CD4-positive, CD25-positive, alpha-beta regulatory T cell (primary cell): Measurements from ENCODE around the gene FMOD. TPM values are rescaled to one million over a fixed set of nuclear protein-coding genes. Genes with fewer than 3 reads are reported as not detected.

Experiments
- ATAC-seq, 2 donors: fragments of 150-1000 bp; cut with Tn5 transposase; one replicate each; pipeline ENCODE4 v1.10.0; 2021; ENCODE audit warnings: low read depth in 2 of 2, moderate number of reproducible peaks in 2 of 2, moderate library complexity in 1 of 2
- DNase-seq, 3 donors: peaks; one replicate each; pipeline versions ENCODE4 v3.0.0 to v3.0.0-alpha.2; 2012 to 2022; ENCODE audit warnings: mixed read lengths in 1 of 3
- H3K27ac ChIP-seq: one replicate; pipeline ENCODE4 v1.7.0; 2013; ENCODE audit warnings: mild to moderate bottlenecking, low read length; ENCODE audit not compliant: insufficient read depth, poor library complexity, severe bottlenecking
- H3K27me3 ChIP-seq: one replicate; pipeline ENCODE4 v1.7.0; 2013; ENCODE audit warnings: low read length; ENCODE audit not compliant: control insufficient read depth, insufficient read depth
- H3K36me3 ChIP-seq: one replicate; pipeline ENCODE4 v1.7.0; 2013; ENCODE audit warnings: mild to moderate bottlenecking, low read length, moderate library complexity; ENCODE audit not compliant: control insufficient read depth, insufficient read depth
- H3K4me1 ChIP-seq: 2 replicates; pipeline ENCODE4 v1.7.0; 2013; ENCODE audit warnings: mild to moderate bottlenecking, low read length; ENCODE audit not compliant: insufficient read depth, control insufficient read depth, poor library complexity, severe bottlenecking
- H3K4me3 ChIP-seq: one replicate; pipeline ENCODE4 v1.7.0; 2013; ENCODE audit warnings: low read depth, mild to moderate bottlenecking, low read length, moderate library complexity
- H3K9me3 ChIP-seq, 2 experiments: 1 replicate in 1 of 2; 2 replicates in 1 of 2; pipeline ENCODE4 v1.7.0; 2013; ENCODE audit warnings: low read length in 2 of 2, mild to moderate bottlenecking in 1 of 2, moderate library complexity in 1 of 2; ENCODE audit not compliant: control insufficient read depth in 2 of 2
- H3K27ac Mint-ChIP-seq, 3 donors: one replicate each; pipeline ENCODE4 v1.8.0; 2020 to 2022; ENCODE audit warnings: mild to moderate bottlenecking in 3 of 3, mixed read lengths in 3 of 3, moderate library complexity in 2 of 3
- H3K27me3 Mint-ChIP-seq: one replicate; pipeline ENCODE4 v1.8.0; 2022; ENCODE audit warnings: mild to moderate bottlenecking, mixed read lengths
- H3K36me3 Mint-ChIP-seq: one replicate; pipeline ENCODE4 v1.8.0; 2020; ENCODE audit warnings: mixed read lengths
- H3K4me1 Mint-ChIP-seq, 4 donors: one replicate each; pipeline ENCODE4 v1.8.0; 2020 to 2022; ENCODE audit warnings: mixed read lengths in 4 of 4, mild to moderate bottlenecking in 1 of 4
- H3K4me3 Mint-ChIP-seq, 4 donors: one replicate each; pipeline ENCODE4 v1.8.0; 2020 to 2022; ENCODE audit warnings: mild to moderate bottlenecking in 4 of 4, mixed read lengths in 4 of 4, moderate library complexity in 3 of 4
- H3K9me3 Mint-ChIP-seq, 7 donors: one replicate each; pipeline ENCODE4 v1.8.0; 2020 to 2022; ENCODE audit warnings: mixed read lengths in 7 of 7, mild to moderate bottlenecking in 3 of 7, moderate library complexity in 2 of 7
- polyA plus RNA-seq, 4 donors: library from polyadenylated mRNA; unstranded; fragments of 300-500 nt; fragmentation: Illumina TruSeq; gene quantifications; one replicate each; pipeline ENCODE4 v1.2.3, GENCODE V29; 2021
- total RNA-seq: library from RNA; stranded (reverse); gene quantifications from one replicate; pipeline ENCODE4 v1.2.3, GENCODE V29; 2022

FMOD gene
- total and polyA plus RNA-seq, 5 donors from 2014 or later = not detected

DNA sequence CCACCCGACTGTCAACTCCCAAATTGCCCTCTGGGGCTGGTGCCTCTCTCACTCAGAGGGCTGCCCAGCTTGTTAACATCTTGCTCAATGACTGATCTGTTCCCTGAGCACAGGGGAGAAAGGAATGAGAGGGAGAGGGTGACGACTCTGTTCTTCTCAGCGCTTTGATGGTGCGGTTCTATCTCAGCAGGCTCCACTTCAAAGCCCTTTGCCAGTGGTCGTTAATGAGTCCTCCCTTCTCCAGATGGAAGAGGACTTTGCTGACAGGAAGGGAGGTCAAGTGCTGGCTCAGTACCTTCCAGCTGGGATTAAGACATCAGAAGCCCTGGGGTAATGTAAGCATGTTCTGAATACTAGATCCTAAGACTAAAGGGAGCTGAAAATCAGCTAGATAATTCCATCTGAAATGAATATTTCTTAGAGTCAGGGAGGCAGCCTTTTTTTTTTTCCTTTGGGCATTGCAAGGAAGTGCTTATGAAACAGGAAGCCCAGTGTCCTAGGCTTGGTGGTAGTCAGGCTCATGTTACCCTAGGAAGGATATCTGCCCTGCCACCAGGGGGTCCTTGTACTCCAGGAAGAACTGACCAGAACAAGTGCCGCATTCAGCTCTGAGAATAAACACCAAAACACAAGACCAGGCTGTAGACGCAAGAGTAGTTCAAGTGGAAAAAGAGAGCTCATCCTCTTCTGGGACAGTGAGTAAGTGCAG lies 4.7 kb downstream of the FMOD start:
- H3K27ac Mint-ChIP-seq = no peak overlapping the region
- Histone ChIP-seq H3K4me3 (no peak overlapping the region), H3K4me1 (peaks cover 3% of the 10 kb centered on the region), H3K27me3 (peaks cover 40% of the 10 kb centered on the region), H3K27ac (no peak overlapping the region), H3K36me3 (no peaks in the 10 kb centered on the region), H3K9me3 (no peaks in the 10 kb centered on the region)
- no peak for DNase-seq
- no peaks in the 10 kb centered on the region for H3K36me3 Mint-ChIP-seq
- peaks cover 0 to 10% (median 4%) of the 10 kb centered on the region in 4 donors for H3K4me1 Mint-ChIP-seq
- no peak for ATAC-seq
- H3K4me3 Mint-ChIP-seq = no peak overlapping the region
- H3K27me3 Mint-ChIP-seq = peaks cover 82% of the 10 kb centered on the region
- no peaks in the 10 kb centered on the region for H3K9me3 Mint-ChIP-seq

DNA sequence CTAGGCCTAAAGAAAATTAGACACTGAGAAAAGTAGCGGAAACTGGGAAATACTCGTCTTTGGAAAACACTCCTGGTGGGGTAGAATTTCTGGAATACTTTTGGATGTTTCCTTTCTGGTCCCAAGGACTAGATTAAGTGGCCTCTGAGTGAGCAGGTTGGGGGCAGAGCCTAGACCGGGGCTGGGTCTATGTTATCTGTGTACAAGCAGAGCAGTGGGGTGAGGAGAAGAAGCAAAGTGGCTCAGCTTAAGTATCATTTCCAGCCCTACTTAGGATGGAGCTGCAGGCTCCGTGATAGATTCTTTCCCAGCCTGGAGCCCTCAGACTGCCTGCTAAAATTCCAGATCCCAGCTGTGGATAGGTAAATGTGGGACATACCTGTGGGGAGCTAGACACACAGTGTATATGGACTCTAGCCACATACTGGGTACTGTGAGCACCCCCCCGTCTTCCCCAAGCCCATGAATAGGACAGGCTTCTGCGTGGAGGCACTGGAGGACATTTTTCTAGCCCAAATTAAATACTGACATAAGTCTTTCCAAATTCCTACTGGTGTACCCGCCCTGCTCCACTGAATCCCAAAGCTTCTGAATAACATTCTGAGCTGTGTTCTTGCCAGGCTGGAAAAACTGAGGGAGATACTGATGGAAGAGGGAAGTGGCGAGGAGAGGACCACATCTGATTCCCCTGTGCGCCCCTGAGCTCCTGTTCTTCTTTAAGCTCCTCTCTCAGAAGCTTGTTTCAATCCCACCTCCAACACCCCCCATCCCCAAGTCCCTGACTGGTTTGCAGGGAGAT lies 6.8 kb downstream of the FMOD start:
- no peaks in the 10 kb centered on the region for H3K36me3 Mint-ChIP-seq

DNA sequence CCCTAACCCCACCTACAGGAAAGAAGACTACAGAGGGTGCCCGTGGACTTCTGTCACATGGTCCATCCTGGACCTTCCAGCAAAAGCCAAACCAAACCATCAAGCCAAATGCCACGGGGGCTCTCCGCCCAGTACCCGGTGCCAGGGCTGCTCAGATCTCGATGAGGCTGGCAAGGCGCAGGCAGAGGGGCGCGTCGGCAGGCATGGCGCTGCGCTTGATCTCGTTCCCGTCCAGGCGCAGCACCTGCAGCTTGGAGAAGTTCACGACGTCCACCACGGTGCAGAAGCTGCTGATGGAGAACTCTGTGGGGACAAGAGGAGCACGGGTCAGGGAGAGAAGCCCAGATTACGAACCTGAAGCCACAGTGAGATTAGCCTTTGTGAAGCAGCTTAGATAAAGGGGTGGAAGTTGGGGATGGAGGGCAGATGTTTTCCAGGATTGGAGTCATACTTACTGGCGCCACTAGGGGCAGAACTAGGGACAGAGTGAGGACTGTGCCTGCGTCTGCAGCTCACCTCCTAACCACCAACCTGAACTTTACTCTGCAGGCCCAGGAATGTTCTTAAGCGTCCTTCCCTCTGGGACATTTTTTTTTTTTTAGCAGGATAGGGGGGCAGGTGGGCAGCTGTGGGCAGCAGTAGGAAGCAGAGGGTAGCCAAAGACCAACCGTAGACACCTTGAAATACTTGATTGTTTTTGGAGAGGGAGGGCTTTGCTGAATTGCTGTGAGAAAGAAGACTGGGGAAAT lies 8.6 kb downstream of the FMOD start:
- Mint-ChIP-seq H3K27ac (peak overlapping the region in 1 of 3 donors; percentile 43), H3K9me3 (no peaks in the 10 kb centered on the region), H3K4me3 (peak overlapping the region in 1 of 4 donors; percentile 68), H3K27me3 (peaks cover 69% of the 10 kb centered on the region), H3K36me3 (no peaks in the 10 kb centered on the region), H3K4me1 (peaks cover 0 to 26% (median 13%) of the 10 kb centered on the region in 4 donors)
- Histone ChIP-seq H3K36me3 (no peaks in the 10 kb centered on the region), H3K27ac (no peak overlapping the region), H3K4me1 (peaks cover 5% of the 10 kb centered on the region), H3K4me3 (no peak overlapping the region), H3K27me3 (peaks cover 42% of the 10 kb centered on the region), H3K9me3 (no peaks in the 10 kb centered on the region)
- peak; percentile 52 to 57 for ATAC-seq
- peak in 1 of 3 donors; percentile 53 for DNase-seq

More for the DNA sequence above, 6.8 kb downstream of the FMOD start:
- no peak overlapping the region for H3K27ac ChIP-seq
- H3K9me3 ChIP-seq = no peaks in the 10 kb centered on the region
- H3K4me3 ChIP-seq = no peak overlapping the region
- peaks cover 5% of the 10 kb centered on the region for H3K4me1 ChIP-seq
- no peak overlapping the region for H3K4me3 Mint-ChIP-seq
- peaks cover 0 to 18% (median 11%) of the 10 kb centered on the region in 4 donors for H3K4me1 Mint-ChIP-seq
- H3K9me3 Mint-ChIP-seq = no peaks in the 10 kb centered on the region
- no peaks in the 10 kb centered on the region for H3K36me3 ChIP-seq
- peaks cover 80% of the 10 kb centered on the region for H3K27me3 Mint-ChIP-seq
- no peak for ATAC-seq
- no peak for DNase-seq
- no peak overlapping the region for H3K27ac Mint-ChIP-seq
- H3K27me3 ChIP-seq = peaks cover 42% of the 10 kb centered on the region

DNA sequence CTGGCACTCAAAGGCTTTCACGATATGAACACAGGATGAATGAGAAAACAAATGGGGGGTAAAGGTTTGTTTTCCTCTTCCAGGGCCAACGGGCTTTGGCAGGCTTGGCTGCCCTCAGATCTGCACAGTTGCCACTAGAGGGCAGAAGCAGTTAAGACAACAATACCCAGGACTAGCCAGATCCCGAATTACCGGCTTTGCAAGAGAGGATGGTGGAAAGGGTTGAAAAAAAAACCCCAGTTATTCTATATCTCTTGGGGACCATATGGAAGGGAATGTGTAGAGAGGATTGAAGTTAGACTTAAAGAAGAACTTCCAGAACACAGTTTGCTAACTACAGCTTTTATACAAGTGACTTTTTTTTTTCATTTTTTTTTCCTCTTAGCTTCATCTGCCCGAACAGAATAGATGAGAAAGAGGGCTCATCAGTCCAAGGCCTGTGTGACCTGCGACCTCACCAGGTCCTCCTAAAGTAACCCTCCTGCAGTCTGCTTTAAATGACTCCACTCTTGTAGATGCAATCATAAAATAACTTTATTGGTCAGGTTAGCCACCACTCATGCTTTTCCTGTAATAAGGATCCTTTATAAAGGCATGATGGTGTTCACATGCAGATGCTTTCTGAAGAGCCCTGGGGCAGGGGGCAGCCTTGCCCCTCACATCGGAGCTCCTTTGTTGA lies 10.7 kb downstream of the FMOD start:
- H3K9me3 Mint-ChIP-seq = no peaks in the 10 kb centered on the region
- DNase-seq = peak; percentile 43 to 77 (median 61)

DNA sequence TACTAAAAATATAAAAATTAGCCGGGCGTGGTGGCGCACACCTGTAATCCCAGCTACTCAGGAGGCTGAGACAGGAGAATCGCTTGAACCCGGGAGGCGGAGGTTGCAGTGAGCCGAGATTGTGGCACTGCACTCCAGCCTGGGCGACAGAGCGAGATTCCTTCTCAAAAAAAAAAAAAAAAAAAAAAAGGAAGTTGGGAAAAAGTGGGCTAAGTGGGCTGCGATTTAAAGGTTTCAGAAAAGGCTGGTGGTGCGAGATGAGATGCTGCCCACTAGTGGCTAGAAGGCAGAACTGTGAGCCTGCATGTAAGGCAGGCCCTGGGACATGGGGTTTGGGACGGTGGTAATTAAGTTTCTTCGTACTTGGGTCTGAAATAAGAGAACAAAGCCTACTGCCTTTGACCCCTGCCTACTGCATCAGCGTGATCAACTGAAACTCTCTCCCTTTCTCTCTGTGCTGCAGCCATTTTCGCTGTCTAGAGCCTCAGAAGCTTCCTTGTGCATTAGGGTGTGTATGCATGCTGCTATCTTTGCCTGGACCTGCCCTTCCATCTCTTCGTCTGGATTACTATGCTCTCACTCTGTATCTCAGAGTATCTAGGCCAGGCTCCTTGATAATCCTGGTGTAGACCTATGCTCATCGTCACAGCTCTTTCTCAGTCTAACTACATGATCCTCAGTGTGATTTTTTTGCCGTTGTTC lies 12.4 kb downstream of the FMOD start:
- Histone ChIP-seq H3K4me3 (no peak overlapping the region), H3K4me1 (peaks cover 15% of the 10 kb centered on the region), H3K36me3 (no peaks in the 10 kb centered on the region), H3K27ac (no peak overlapping the region), H3K9me3 (no peaks in the 10 kb centered on the region), H3K27me3 (peaks cover 22% of the 10 kb centered on the region)
- peak; percentile 72 to 78 for ATAC-seq
- H3K4me1 Mint-ChIP-seq = peaks cover 9 to 40% (median 26%) of the 10 kb centered on the region in 4 donors
- H3K27ac Mint-ChIP-seq = peak overlapping the region in 2 of 3 donors; percentile 15 to 56
- no peaks in the 10 kb centered on the region for H3K36me3 Mint-ChIP-seq
- peak overlapping the region in 1 of 4 donors; percentile 10 for H3K4me3 Mint-ChIP-seq
- peak; percentile 55 to 78 (median 65) for DNase-seq
- H3K27me3 Mint-ChIP-seq = peaks cover 35% of the 10 kb centered on the region
- H3K9me3 Mint-ChIP-seq = no peaks in the 10 kb centered on the region

More for the DNA sequence above, 10.7 kb downstream of the FMOD start:
- Histone ChIP-seq H3K36me3 (no peaks in the 10 kb centered on the region), H3K4me3 (no peak overlapping the region), H3K27ac (no peak overlapping the region), H3K27me3 (peaks cover 37% of the 10 kb centered on the region), H3K4me1 (peaks cover 15% of the 10 kb centered on the region), H3K9me3 (no peaks in the 10 kb centered on the region)
- Mint-ChIP-seq H3K36me3 (no peaks in the 10 kb centered on the region), H3K4me1 (peaks cover 9 to 36% (median 26%) of the 10 kb centered on the region in 4 donors), H3K4me3 (peak overlapping the region in 2 of 4 donors; percentile 4 to 51), H3K27me3 (peaks cover 50% of the 10 kb centered on the region), H3K27ac (peak overlapping the region in 2 of 3 donors; percentile 2 to 70)
- ATAC-seq = peak; percentile 61 to 69

DNA sequence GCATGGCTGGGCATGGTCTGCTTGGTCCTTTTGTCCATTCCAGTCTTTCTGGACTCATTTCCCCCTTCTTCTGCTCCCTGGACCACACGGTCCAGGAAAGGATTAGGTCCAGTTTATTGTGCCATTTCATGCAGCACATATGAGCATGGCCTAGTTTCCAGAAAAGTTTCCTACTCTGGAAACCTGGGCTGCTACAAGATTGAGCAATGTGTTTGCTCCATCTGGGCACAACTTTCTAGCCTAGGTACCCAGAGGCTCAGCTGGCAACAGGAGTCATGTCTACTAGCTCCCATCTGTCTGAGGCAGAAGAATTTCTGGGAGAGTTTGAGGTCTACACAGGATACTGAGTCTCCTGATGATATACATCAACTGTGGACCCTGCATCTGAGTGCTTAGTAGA lies 14.8 kb downstream of the FMOD start:
- H3K9me3 ChIP-seq = no peaks in the 10 kb centered on the region
- no peak for ATAC-seq
- H3K4me1 ChIP-seq = peaks cover 15% of the 10 kb centered on the region
- Mint-ChIP-seq H3K27me3 (peaks cover 12% of the 10 kb centered on the region), H3K27ac (peak overlapping the region in 2 of 3 donors; percentile 21 to 48), H3K9me3 (no peaks in the 10 kb centered on the region), H3K4me3 (peak overlapping the region in 2 of 4 donors; percentile 25 to 42), H3K36me3 (no peaks in the 10 kb centered on the region), H3K4me1 (peaks cover 9 to 31% (median 21%) of the 10 kb centered on the region in 4 donors)
- H3K36me3 ChIP-seq = no peaks in the 10 kb centered on the region
- DNase-seq = no peak
- H3K27me3 ChIP-seq = peaks cover 5% of the 10 kb centered on the region
- H3K4me3 ChIP-seq = peak overlapping the region; percentile 19
- H3K27ac ChIP-seq = no peak overlapping the region
